GM19455 (cell line): ENCODE measurements around the gene GALNS.
"Not testable (repeated sequence)": the region's sequence is repeated elsewhere in the genome, so short reads cannot be mapped to it uniquely, and the experiment has no call there.

ENCODE experiments used
- ATAC-seq: cut with Tn5 transposase; IDR thresholded peaks from one replicate; pipeline ENCODE4 v1.9.1; 2021; ENCODE audit not compliant: unreplicated experiment

GALNS gene

GRCh38 chr16:88889702-88890352, 33.1 kb upstream of the GALNS start:
- not testable (repeated sequence) for ATAC-seq

- no peak for ATAC-seq
Observed at GRCh38 chr16:88888461-88889387, 32.0 kb upstream of the GALNS start.

- no peak for ATAC-seq
Observed at GRCh38 chr16:88888057-88888456, 31.3 kb upstream of the GALNS start.

GRCh38 chr16:88886845-88887521, 30.2 kb upstream of the GALNS start:
- no peak for ATAC-seq

GRCh38 chr16:88886420-88886844, 29.7 kb upstream of the GALNS start:
- ATAC-seq, result no peak

- no peak for ATAC-seq
Observed at GRCh38 chr16:88885693-88886280, 29.0 kb upstream of the GALNS start.

- ATAC-seq, result no peak
Observed at GRCh38 chr16:88884569-88885271, 28.0 kb upstream of the GALNS start.

- ATAC-seq, result no peak
Observed at GRCh38 chr16:88883946-88884345, 27.2 kb upstream of the GALNS start.

GRCh38 chr16:88883117-88883895, 26.6 kb upstream of the GALNS start:
- ATAC-seq, result no peak

- ATAC-seq, result no peak
Observed at GRCh38 chr16:88882358-88883030, 25.7 kb upstream of the GALNS start.

GRCh38 chr16:88881675-88882357, 25.1 kb upstream of the GALNS start:
- no peak for ATAC-seq

- no peak for ATAC-seq
Observed at GRCh38 chr16:88881007-88881615, 24.4 kb upstream of the GALNS start.

GRCh38 chr16:88880226-88881006, 23.7 kb upstream of the GALNS start:
- no peak for ATAC-seq

GRCh38 chr16:88879788-88880055, 23.0 kb upstream of the GALNS start:
- ATAC-seq, result no peak

GRCh38 chr16:88878967-88879787, 22.4 kb upstream of the GALNS start:
- no peak for ATAC-seq

- no peak for ATAC-seq
Observed at GRCh38 chr16:88878356-88878755, 21.6 kb upstream of the GALNS start.
